ENCODE data around the gene GPN2.
"Not testable (repeated sequence)": the region's sequence is repeated elsewhere in the genome, so short reads cannot be mapped to it uniquely, and the experiment has no call there.

The GPN2 gene

GRCh38 chr1:26857473-26858060 is 32.5 kb downstream of the GPN2 start:
- no peak for DNase-seq (ENCODE audit: low spot score)

- DNase-seq (ENCODE audit: low spot score) = no peak
Observed at GRCh38 chr1:26856604-26857469, 33.2 kb downstream of the GPN2 start.

GRCh38 chr1:26856181-26856580 is 33.9 kb downstream of the GPN2 start:
- no peak for DNase-seq (ENCODE audit: low spot score)

- DNase-seq (ENCODE audit: low spot score) = no peak
Observed at GRCh38 chr1:26855636-26856035, 34.4 kb downstream of the GPN2 start.

- no peak for DNase-seq (ENCODE audit: low spot score)
Observed at GRCh38 chr1:26854906-26855305, 35.2 kb downstream of the GPN2 start.

GRCh38 chr1:26853600-26853999 is 36.5 kb downstream of the GPN2 start:
- DNase-seq (ENCODE audit: low spot score) = no peak

GRCh38 chr1:26853156-26853555 is 36.9 kb downstream of the GPN2 start:
- peak; percentile 67 for DNase-seq (ENCODE audit: low spot score)

- DNase-seq (ENCODE audit: low spot score) = no peak
Observed at GRCh38 chr1:26852701-26853100, 37.4 kb downstream of the GPN2 start.

- DNase-seq (ENCODE audit: low spot score) = no peak
Observed at GRCh38 chr1:26851106-26851684, 38.9 kb downstream of the GPN2 start.

- DNase-seq (ENCODE audit: low spot score) = no peak
Observed at GRCh38 chr1:26848941-26849774, 40.9 kb downstream of the GPN2 start.

GRCh38 chr1:26848499-26848898 is 41.6 kb downstream of the GPN2 start:
- DNase-seq (ENCODE audit: low spot score) = no peak

- not testable (repeated sequence) for DNase-seq (ENCODE audit: low spot score)
Observed at GRCh38 chr1:26847826-26848225, 42.3 kb downstream of the GPN2 start.

GRCh38 chr1:26844424-26845196 is 45.5 kb downstream of the GPN2 start:
- no peak for DNase-seq (ENCODE audit: low spot score)

GRCh38 chr1:26839779-26840178 is 50.3 kb downstream of the GPN2 start:
- no peak for DNase-seq (ENCODE audit: low spot score)

GRCh38 chr1:26839339-26839722 is 50.8 kb downstream of the GPN2 start:
- DNase-seq (ENCODE audit: low spot score) = no peak

- DNase-seq (ENCODE audit: low spot score) = no peak
Observed at GRCh38 chr1:26838474-26839338, 51.4 kb downstream of the GPN2 start.

GRCh38 chr1:26837665-26838064 is 52.4 kb downstream of the GPN2 start:
- not testable (repeated sequence) for DNase-seq (ENCODE audit: low spot score)

GRCh38 chr1:26833432-26834405 is 56.4 kb downstream of the GPN2 start:
- no peak for DNase-seq (ENCODE audit: low spot score)

- no peak for DNase-seq (ENCODE audit: low spot score)
Observed at GRCh38 chr1:26832249-26832960, 57.7 kb downstream of the GPN2 start.
